Stomach (tissue), 4 donors: ENCODE measurements around the gene LBX1.

ENCODE experiments used
- CTCF ChIP-seq, 7 experiments: fragments of 450-650 bp in 4 of 7; fragments of 200-600 bp in 3 of 7; sonication (generic) in 3 of 7; IDR thresholded peaks; one replicate each; pipeline ENCODE4 v1.5.1; 2016 to 2019; ENCODE audit warnings: antibody characterized with exemption in 7 of 7, control low read depth in 2 of 7, mild to moderate bottlenecking in 1 of 7
- EP300 ChIP-seq: sonication (generic); formaldehyde crosslinking; IDR thresholded peaks from one replicate; pipeline ENCODE4 v1.6.1; 2017; ENCODE audit warnings: antibody characterized with exemption
- POLR2A ChIP-seq, 4 donors: fragments of 450-650 bp; IDR thresholded peaks; one replicate each; pipeline ENCODE4 v1.6.1; 2016; ENCODE audit warnings: antibody characterized with exemption in 4 of 4, control low read depth in 2 of 4, mild to moderate bottlenecking in 1 of 4, moderate library complexity in 1 of 4
- POLR2AphosphoS5 ChIP-seq, 3 donors: sonication (generic); formaldehyde crosslinking; IDR thresholded peaks; one replicate each; pipeline ENCODE4 v1.6.1; 2016; ENCODE audit warnings: antibody characterized with exemption in 3 of 3

DNA sequence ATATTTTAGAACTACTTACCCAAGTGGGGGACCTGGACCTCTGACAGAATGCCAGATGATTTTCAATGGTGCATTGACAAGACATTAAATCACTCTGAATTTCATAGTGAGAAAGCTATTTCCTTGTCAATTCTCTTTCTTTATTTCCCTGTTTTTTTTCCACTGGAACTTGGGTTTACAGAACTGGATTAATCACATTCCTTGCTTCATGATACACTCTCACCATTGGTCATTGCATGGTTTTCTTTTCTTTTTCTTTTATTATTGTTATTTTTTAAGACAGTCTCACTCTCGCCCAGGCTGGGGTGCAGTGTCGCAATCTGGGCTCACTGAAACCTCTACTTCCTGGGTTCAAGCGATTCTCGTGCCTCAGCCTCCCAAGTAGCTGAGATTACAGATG is 38.5 kb upstream of the LBX1 start:
- TF ChIP-seq CTCF (IDR thresholded peaks at IDR 0.05) (no peak), EP300 (no peak), POLR2A (IDR thresholded peaks at IDR 0.05) (no peak), POLR2AphosphoS5 (IDR thresholded peaks at IDR 0.05) (no peak)
